Ammon's horn (tissue), 1 donor: ENCODE results near the gene SLC30A5.
"Not testable (repeated sequence)": the region's sequence is repeated elsewhere in the genome, so short reads cannot be mapped to it uniquely, and the experiment has no call there.

Experiments
- DNase-seq: peaks from one replicate; pipeline ENCODE4 v3.0.0-alpha.2; 2016; ENCODE audit warnings: low spot score

SLC30A5 gene

DNA sequence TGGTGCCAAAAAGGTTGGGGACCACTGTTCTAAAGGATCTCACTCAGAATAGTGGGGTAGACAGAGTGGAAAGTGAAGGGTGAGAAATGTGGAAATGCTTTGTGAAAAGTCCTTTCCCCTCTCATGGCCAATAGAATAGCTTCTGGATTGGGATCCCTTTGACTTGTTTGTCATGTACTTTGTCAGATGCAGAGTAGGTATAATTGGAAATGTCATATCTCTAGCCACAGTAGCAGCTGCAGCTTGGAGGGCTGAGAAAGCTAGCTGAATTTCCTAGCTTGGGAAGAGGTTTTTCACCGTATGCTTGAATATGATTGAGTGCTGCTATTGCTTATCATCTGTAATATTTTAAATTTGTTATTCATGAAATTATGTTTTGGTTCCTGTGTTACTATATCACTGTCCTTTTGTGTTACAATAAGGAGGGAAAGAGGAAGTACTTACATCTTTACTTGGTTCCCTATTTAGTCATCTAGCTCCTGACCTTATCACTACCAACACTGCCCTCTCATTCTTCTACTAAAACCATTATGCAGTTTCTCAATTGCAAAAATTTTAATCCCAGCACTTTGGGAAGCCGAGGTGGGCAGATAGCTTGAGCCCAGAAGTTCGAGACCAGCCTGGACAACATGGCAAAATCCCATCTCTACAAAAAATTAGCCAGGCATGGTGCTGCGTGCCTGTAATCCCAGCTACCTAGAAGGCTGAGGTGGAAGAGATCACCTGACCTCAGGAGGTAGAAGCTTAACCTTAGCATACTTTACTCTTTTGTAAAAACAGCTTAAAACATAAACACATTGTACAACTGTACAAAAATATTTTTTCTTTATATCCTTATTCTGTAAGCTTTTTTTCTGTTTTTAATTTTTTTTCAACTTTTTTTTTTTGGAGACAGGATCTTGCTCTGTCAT is 12.4 kb downstream of the SLC30A5 start:
- no peak for DNase-seq

DNA sequence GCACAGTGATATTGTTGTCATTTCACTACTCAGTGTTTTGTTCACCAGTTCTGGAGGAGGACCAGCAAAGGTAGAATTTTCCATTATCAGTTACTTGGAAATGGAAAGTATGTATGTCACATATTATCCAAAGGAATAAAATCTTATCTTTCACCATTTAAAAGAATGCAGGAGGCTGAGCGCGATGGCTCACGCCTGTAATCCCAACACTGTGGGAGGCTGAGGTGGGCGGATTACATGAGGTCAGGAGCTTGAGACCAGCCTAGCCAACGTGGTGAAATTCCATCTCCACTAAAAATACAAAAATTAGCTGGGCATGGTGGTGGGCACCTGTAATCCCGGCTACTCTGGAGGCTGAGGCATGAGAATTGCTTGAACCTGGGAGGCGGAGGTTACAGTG is 14.6 kb downstream of the SLC30A5 start:
- DNase-seq, result not testable (repeated sequence)

DNA sequence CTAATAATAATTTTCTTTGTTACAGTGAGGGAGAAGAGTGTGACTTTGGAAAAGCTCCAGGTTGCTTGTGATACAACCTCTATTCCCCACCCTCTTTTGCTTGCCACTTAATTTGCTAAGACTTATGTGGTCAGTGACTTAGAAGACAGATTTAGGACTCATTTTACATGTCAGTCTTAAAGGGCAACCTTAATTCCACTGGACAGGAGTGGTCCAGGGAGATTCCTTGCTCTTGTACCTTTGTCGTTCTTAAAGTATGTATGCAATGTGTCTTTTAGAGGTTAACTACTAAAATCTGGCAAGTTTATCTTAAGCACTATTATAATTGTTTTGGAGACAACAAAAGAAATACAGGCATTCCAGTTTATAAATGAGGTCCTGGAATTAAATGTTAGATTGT is 20.0 kb downstream of the SLC30A5 start:
- DNase-seq, result no peak

DNA sequence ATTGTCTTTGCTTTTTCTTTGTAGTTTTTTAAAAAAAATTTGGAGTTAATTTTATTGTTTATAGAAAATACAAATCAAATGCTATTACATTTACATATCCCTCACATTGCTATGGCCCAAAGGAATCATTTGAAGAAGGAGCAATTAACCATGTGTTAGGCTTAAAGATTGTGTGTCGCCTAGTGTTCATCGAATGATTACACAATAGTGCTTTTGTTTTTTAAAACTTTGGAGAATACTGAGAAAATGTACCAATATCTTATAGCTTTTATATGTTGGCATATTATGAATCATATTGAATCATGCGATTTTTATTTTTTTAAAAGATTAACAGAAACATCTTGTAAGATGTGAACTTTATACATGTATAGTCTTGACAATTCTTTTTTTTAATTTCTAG is 21.7 kb downstream of the SLC30A5 start:
- no peak for DNase-seq

DNA sequence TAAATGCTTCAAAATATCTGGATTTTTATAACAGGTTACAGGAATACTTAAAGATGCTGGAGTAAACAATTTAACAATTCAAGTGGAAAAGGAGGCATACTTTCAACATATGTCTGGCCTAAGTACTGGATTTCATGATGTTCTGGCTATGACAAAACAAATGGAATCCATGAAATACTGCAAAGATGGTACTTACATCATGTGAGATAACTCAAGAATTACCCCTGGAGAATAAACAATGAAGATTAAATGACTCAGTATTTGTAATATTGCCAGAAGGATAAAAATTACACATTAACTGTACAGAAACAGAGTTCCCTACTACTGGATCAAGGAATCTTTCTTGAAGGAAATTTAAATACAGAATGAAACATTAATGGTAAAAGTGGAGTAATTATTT is 35.6 kb downstream of the SLC30A5 start:
- DNase-seq, result no peak

DNA sequence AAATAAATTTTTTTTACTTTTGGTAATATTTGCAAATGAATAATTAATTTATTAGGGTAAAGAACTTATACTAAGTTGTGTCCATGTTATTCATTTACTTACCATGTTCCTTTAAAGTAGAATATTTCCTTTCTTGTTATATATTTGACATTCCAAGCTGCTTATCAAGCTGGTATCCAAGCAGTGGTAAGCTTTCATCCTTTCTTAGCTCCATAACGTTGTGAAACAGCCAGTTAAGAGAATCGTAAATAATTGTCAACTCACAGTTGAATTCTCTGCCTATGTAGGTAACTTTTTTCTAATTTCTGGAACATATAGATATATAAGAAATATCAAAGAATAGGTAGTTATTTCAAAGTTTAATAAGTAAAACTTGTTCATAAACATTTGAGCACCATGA is 36.4 kb downstream of the SLC30A5 start:
- DNase-seq, result no peak

DNA sequence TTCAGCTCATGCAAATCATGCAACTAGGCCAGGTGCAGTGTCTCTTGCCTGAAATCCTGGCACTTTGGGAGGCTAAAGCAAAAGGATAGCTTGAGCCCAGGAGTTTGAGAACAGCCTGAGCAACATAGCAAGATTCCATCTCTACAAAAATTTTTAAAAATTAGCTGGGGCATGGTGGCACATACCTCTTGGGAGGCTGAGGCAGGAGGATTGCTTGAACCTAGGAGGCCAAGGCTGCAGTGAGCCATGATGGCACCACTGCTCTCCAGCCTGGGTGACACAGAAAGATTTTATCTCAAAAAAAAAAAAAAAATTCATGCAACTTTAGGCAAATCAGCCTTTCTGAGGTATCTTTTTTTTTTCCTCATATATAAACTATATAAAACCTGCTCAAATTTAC is 37.5 kb downstream of the SLC30A5 start:
- DNase-seq, result no peak

DNA sequence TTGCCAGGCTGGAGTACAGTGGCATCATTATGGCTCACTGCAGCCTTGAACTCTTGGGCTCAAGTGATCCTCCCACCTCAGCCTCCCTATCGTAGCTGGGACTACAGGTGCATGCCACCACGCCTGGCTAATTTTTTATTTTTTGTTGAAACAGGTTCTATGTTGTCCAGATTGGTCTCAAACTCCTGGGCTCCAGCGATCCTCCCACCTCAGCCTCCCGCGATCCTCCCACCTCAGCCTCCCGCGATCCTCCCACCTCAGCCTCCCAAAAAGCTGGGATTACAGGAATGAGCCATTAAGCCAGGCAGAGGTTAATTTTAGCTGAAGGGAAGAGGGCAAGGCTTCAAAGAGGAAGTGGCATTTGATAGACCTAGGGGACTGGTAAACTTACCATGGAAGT is 40.3 kb downstream of the SLC30A5 start:
- no peak for DNase-seq

DNA sequence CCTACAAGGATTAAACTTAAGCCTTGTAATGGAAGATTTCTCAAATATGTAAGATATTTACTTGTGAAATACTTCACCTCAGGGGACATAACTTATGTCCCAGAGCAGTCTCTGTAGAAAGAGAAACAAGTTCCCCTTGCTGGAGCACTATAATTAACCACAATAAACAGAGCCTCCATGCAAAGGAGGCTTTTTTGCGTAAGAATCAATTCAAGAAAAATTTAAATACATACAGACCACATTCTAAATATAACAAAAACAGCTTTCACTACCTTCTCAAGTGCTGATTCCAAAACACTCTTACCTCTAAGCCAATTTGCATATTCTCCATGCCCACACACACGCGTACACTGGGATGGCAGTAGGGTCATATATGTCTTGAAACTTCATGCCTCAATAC is 42.5 kb downstream of the SLC30A5 start:
- DNase-seq, result no peak

DNA sequence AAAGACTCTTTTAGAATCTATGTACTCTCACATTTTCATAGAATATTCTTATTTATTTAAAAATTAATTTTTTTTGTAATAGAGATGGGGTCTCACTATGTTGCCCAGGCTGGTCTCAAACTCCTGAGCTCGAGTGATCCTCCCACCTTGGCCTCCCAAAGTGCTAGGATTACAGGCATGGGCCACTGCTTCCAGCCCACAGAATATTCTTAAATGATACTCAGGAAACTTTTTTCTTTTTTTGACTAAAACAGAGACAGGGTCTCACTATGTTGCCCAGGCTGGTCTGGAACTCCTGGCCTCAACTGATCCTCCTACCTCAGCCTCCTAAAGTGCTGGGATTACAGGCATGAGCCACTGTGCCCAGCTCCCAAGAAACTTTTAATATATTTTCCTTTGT is 43.4 kb downstream of the SLC30A5 start:
- not testable (repeated sequence) for DNase-seq

DNA sequence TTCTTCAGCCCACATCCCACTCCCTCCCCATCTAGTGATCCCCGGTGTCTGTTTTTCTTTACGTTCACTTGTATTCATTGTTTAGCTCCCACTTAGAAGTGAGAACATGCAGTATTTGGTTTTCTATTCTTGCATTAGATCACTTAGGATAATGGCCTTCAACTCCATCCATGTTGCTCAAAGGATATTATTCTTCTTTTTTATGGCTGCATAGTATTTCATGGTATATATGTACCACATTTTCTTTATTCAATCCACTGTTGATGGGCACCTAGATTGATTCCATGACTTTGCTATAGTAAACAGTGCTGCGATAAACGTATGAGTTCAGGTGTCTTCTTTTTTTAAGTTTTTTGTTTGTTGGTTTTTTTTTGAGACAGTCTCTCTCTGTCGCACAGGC is 44.0 kb downstream of the SLC30A5 start:
- DNase-seq, result no peak

DNA sequence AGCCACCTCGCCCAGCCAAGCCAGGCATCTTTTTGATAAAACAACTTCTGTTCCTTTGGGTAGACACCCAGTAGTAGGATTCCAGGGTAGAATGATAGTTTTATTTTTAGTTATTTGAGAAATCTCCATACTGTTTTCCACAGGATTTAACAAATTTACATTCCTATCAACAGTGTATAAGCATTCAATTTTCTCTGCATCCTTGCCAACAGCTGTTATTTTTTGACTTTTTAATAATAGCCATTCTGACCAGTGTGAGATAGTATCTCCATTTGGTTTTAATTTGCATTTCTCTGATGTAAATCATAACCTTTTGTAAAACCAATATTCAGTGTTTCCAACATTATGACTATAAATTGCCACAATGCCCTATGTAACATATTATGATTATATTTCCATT is 45.0 kb downstream of the SLC30A5 start:
- DNase-seq, result no peak

DNA sequence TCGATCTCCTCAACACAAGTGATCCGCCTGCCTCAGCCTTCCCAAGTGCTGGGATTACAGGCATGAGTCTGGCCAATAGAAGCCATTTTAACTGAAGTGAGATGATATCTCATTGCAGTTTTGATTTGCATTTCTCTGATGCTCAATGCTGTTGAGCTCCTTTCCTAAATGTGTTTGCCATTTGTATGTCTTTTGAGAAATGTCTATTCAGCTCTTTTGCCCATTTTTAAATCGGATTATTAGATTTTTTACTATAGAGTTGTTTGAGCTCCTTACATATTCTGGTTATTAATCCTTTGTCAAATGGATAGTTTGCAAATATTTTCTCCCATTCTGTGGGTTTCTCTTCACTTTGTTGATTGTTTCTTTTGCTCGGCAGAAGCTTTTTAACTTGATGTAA is 46.4 kb downstream of the SLC30A5 start:
- not testable (repeated sequence) for DNase-seq

DNA sequence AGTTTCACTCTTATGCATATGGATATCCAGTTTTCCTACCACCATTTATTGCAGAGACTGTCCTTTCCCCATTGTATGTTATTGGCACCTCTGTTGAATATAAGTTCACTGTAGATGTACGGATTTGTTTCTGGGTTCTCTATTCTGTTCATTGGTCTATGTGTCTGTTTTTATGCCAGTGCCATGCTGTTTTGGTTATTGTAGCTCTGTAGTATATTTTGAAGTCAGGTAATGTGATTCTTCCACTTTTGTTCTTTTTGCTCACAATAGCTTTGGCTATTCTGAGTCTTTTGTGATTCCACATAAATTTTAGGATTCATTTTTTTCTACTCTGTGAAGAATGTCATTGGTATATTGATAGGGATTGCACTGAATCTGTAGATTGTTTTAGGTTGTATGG is 47.0 kb downstream of the SLC30A5 start:
- DNase-seq, result no peak

DNA sequence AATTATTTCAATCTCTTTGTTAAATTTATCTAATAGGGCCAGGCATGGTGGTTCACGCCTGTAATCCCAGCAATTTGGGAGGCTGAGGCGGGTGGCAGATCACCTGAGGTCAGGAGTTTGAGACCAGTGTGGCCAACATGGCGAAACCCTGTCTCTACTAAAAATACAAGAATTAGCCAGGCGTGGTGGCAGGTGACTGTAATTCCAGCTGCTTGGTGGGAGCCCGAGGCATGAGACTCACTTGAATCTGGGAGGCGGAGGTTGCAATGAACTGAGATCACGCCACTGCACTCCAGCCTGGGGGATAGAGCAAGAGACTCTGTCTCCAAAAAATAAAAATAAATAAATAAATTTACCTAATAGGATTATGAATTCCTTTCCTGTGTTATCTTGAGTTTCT is 54.8 kb downstream of the SLC30A5 start:
- DNase-seq, result not testable (repeated sequence)

DNA sequence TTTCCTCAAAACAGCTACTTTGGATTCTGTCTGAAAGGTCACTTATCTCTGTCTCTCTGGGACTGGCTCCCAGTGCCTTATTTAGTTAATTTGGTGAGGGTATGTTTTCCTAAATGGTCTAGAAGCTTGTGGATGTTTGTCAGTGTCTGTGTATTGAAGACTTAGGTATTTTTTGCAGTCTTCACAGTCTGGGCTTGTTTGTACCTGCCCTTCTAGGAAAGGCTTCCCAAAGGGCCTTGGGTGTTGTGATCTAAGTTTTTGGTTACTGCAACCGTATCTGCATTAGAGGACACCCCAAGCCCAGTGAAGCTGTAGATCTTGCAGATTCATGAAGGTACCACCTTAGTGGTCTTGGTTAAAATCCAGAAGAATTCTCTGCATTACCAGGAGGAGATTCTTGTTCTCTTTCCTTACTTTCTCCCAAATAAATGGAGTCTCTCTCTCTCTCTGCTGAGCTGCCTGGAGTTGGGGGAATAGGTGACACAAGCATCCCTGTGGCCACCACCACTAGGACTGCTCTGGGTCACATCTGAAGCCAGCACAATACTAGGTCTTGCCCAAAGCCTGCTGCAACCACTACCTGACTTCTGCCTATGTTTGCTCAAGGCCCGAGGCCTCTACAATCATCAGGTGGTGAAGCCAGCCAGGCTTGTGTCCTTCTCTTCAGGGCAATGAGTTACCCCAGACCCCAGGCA is 55.3 kb downstream of the SLC30A5 start:
- no peak for DNase-seq

DNA sequence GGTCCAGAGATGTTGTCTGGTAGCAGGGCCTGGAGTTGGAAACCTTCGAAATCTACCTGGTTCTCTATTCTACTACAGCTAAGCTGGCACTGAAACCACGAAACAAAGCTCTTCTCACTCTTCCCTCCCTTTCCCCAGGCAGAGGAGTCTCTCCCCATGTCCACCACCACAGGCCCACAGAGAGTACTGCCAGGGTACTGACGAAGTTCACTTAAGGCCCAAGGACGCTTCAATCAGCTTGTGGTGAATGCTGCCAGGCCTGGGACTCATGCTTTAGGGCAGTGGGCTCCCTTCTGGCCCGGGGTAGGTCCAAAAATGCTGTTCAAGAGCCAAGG is 55.8 kb downstream of the SLC30A5 start:
- DNase-seq, result no peak

DNA sequence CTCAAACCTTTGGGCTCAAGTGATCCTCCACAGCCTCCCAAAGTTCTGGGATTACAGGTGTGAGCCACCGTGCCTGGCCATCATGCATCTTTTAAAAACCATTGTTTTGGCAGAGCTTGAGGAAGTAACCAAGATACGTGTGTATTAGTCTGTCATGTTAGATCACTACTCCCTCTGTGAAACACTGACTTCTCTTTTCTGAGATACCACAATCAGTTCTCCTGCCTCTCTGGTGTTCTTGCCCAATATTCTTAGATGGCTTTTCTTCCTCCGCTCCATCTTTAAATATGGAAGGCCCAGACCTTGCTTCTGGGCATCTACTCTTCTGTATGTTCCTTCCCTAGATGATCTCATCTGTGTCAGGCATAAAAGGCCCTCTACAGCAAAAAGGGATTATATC is 58.9 kb downstream of the SLC30A5 start:
- no peak for DNase-seq

DNA sequence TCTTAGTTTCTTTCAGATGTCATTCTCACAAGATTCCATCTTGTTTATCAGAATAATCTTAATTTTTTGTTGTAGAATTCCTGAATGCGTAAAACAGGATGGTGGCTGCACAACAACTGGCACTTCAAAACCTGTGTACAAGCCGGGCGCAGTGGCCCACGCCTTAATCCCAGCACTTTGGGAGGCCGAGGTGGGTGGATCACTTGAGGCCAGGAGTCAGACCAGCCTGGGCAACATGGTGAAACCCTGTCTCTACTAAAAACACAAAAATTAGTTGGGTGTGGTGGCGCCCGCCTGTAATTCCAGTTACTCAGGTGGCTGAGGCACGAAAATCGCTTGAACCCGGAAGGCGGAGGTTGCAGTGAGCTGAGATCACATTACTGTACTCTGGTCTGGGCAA is 62.6 kb downstream of the SLC30A5 start:
- no peak for DNase-seq

DNA sequence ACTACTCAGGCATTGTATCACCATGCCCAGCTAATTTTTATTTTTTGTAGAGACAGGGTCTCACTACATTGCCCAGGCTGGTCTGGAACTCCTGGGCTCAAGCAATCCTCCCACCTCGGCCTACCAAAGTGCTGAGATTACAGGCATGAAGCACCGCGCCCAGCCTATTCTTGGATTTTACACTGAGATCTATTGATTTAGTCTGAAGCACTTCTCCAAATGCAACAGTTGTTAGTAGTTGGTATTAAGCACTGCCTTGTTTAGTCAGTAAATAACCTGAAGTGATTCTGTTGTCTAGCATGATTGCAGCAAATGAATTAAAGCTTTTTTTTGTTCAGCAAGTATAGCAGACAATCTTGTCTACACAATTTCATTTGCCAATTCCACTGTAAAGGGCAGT is 64.2 kb downstream of the SLC30A5 start:
- no peak for DNase-seq

DNA sequence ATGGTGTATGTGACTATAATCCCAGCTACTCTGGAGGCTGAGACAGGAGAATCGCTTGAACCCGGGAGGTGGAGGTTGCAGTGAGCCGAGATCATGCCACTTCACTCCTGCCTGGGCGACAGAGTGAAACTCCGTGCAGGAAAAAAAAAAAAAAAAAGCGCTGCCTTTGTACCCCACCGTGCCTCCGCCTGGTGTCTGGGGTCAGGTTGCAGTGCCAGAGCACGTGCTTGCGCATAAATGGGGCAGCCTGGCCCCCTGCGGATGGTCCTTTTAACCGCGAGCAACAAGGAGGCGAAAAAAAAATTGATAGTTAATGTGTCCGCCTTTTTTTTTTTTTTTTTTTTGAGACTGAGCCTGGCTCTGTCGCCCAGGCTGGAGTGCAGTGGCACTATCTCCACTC is 66.8 kb downstream of the SLC30A5 start:
- no peak for DNase-seq

DNA sequence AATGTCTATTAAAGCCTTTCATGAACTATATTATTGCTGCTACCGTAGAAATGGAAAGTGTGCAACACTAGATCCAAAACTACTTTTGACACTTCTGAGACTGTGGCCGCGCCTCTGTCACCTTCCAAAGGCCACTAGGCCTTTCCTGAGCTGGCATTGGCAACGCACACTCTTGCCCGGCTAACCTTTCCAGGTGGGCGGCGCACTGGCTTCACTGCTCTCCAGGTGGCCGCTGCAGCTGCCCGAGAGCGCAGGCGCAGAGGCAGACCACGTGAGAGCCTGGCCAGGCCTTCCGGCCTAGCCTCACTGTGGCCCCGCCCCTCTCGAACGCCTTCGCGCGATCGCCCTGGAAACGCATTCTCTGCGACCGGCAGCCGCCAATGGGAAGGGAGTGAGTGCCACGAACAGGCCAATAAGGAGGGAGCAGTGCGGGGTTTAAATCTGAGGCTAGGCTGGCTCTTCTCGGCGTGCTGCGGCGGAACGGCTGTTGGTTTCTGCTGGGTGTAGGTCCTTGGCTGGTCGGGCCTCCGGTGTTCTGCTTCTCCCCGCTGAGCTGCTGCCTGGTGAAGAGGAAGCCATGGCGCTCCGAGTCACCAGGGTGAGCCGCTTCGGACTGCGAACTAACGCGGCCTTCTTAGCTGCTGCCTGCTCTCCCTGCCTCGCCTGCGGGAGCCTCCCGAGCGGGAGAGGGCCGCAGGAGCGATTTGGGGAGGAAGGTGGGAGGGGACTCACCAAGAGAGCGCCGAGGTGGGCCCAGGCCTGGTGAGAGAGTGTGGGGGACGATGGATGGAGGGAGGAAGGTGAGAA is 73.1 kb downstream of the SLC30A5 start, which contains the start of gene CCNB1:
Gene CCNB1 (plus strand): TSS at position 465 of the 807 bp plus-strand sequence. CDS start 113 bp downstream, at position 578.
- peak; percentile 99 for DNase-seq

DNA sequence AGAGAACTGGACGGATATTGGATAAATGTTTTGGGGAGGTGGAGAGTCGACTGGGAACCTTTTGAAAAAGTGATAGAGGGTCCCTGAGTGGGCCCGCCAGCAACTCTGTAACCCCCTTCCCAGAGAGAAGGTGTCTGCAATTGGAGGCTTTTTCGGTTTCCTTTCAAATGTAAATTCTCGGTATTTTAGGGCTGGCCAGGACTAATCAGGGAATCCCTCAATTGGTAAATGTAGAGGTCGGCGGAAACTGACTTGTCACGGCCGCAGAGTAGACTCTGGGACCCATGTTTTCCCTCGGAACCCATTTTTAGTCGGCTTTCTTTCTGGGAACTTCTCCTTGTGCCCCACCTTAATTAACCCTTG is 73.7 kb downstream of the SLC30A5 start:
- no peak for DNase-seq
